ENCODE measurements around the gene DNLZ. TPM values are rescaled to one million over a fixed set of nuclear protein-coding genes. Genes with fewer than 3 reads are reported as not detected.

Gene DNLZ
- total and polyA plus RNA-seq, 2 donors (not counting 1 experiment from before 2014, with no cell fraction given), result 23.0 to 42.0 TPM

GRCh38 chr9:136342181-136343120 lies 21.1 kb downstream of the DNLZ start:
- peaks cover 3 to 6% of the 10 kb centered on the region in 2 donors for H3K4me1 ChIP-seq (ENCODE audit: control insufficient read depth in 2 of 2, insufficient read depth in 2 of 2, low read length in 2 of 2)
- H3K9me3 ChIP-seq (ENCODE audit: control extremely low read depth in 1 of 3, control insufficient read depth in 2 of 3, insufficient read depth in 1 of 3, low read length in 2 of 3), result no peaks in the 10 kb centered on the region
- DNase-seq (peak; percentile 72), ATAC-seq (ENCODE audit: low read depth) (peak; percentile 79)
- no peaks in the 10 kb centered on the region for H3K36me3 ChIP-seq (replicated peaks in 1 of 2; ENCODE audit: control extremely low read depth in 1 of 2, control insufficient read depth in 1 of 2, extremely low read depth in 1 of 2, insufficient read depth in 2 of 2, low read length in 1 of 2)
- H3K79me2 ChIP-seq (ENCODE audit: control insufficient read depth, insufficient read depth, low read length), result no peaks in the 10 kb centered on the region
- no peaks in the 10 kb centered on the region for H3K9me3 Mint-ChIP-seq (ENCODE audit: insufficient read depth)
- H2AFZ ChIP-seq (ENCODE audit: insufficient read depth, low read depth, low read length, poor library complexity, severe bottlenecking), result peak overlapping the region; percentile 14
- H3K4me3 ChIP-seq (ENCODE audit: control extremely low read depth in 1 of 5, extremely low read depth in 1 of 5, insufficient read depth in 1 of 5, low read depth in 2 of 5, low read length in 4 of 5), result no peak overlapping the region
- POLR2A ChIA-PET, result no interaction called here
- H3K27ac Mint-ChIP-seq, result no peak overlapping the region
- no peaks in the 10 kb centered on the region for H4K20me1 ChIP-seq (ENCODE audit: control insufficient read depth, insufficient read depth, low read length, poor library complexity, severe bottlenecking)
- H3K27me3 ChIP-seq (replicated peaks in 1 of 4; ENCODE audit: control extremely low read depth in 1 of 4, control insufficient read depth in 3 of 4, insufficient read depth in 4 of 4, low read length in 3 of 4), result no peaks in the 10 kb centered on the region
- peaks cover 9% of the 10 kb centered on the region for H3K4me1 Mint-ChIP-seq
- H3K4me3 Mint-ChIP-seq, result peak overlapping the region; percentile 59
- no peaks in the 10 kb centered on the region for H3K27me3 Mint-ChIP-seq
- TF ChIP-seq EZH2 (IDR thresholded peaks at IDR 0.05; ENCODE audit: borderline replicate concordance, insufficient read depth, low read depth, low read length, poor library complexity, severe bottlenecking), result no peak
- TF ChIP-seq, protein P1, sequence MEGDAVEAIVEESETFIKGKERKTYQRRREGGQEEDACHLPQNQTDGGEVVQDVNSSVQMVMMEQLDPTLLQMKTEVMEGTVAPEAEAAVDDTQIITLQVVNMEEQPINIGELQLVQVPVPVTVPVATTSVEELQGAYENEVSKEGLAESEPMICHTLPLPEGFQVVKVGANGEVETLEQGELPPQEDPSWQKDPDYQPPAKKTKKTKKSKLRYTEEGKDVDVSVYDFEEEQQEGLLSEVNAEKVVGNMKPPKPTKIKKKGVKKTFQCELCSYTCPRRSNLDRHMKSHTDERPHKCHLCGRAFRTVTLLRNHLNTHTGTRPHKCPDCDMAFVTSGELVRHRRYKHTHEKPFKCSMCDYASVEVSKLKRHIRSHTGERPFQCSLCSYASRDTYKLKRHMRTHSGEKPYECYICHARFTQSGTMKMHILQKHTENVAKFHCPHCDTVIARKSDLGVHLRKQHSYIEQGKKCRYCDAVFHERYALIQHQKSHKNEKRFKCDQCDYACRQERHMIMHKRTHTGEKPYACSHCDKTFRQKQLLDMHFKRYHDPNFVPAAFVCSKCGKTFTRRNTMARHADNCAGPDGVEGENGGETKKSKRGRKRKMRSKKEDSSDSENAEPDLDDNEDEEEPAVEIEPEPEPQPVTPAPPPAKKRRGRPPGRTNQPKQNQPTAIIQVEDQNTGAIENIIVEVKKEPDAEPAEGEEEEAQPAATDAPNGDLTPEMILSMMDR (IDR thresholded peaks at IDR 0.05), result no peak
- WGBS (ENCODE audit: insufficient coverage), result 51% methylated on average over 54 of the region's 60 CpGs
- no peak overlapping the region for H3K27ac ChIP-seq (ENCODE audit: low read length in 2 of 2)
- intact Hi-C loops (cut with micrococcal nuclease), result loop anchor here (1.0 kb wide), 1 partner anchor 21 kb away; the partner anchor contains the start of gene DNLZ
- CTCF ChIA-PET, result interaction anchor here (0.6 kb wide), 1 partner anchor 1081 kb away, joined by 3 read pairs; the partner anchor contains the start of genes EXD3 and NOXA1
- H3K4me2 ChIP-seq (replicated peaks; ENCODE audit: low read depth, low read length, poor library complexity, severe bottlenecking), result peak overlapping the region; percentile 55
- H3K9ac ChIP-seq (ENCODE audit: low read length), result no peak overlapping the region

- Mint-ChIP-seq H3K27ac (no peak overlapping the region), H3K27me3 (no peaks in the 10 kb centered on the region), H3K4me3 (no peak overlapping the region), H3K9me3 (ENCODE audit: insufficient read depth) (no peaks in the 10 kb centered on the region), H3K4me1 (peaks cover 9% of the 10 kb centered on the region)
- no peaks in the 10 kb centered on the region for H3K36me3 ChIP-seq (replicated peaks in 1 of 2; ENCODE audit: control extremely low read depth in 1 of 2, control insufficient read depth in 1 of 2, extremely low read depth in 1 of 2, insufficient read depth in 2 of 2, low read length in 1 of 2)
- no peak overlapping the region for H3K9ac ChIP-seq (ENCODE audit: low read length)
- H3K9me3 ChIP-seq (ENCODE audit: control extremely low read depth in 1 of 3, control insufficient read depth in 2 of 3, insufficient read depth in 1 of 3, low read length in 2 of 3), result no peaks in the 10 kb centered on the region
- no peak overlapping the region for H3K4me2 ChIP-seq (replicated peaks; ENCODE audit: low read depth, low read length, poor library complexity, severe bottlenecking)
- POLR2A ChIA-PET, result no interaction called here
- H4K20me1 ChIP-seq (ENCODE audit: control insufficient read depth, insufficient read depth, low read length, poor library complexity, severe bottlenecking), result no peaks in the 10 kb centered on the region
- no peak overlapping the region for H2AFZ ChIP-seq (ENCODE audit: insufficient read depth, low read depth, low read length, poor library complexity, severe bottlenecking)
- H3K27ac ChIP-seq (ENCODE audit: low read length in 2 of 2), result no peak overlapping the region
- intact Hi-C loops (cut with micrococcal nuclease), result loop anchor here (1.0 kb wide), 1 partner anchor 22 kb away; the partner anchor contains the start of gene DNLZ
- DNase-seq (no peak), ATAC-seq (ENCODE audit: low read depth) (no peak)
- peaks cover 3 to 6% of the 10 kb centered on the region in 2 donors for H3K4me1 ChIP-seq (ENCODE audit: control insufficient read depth in 2 of 2, insufficient read depth in 2 of 2, low read length in 2 of 2)
- no peak overlapping the region for H3K4me3 ChIP-seq (ENCODE audit: control extremely low read depth in 1 of 5, extremely low read depth in 1 of 5, insufficient read depth in 1 of 5, low read depth in 2 of 5, low read length in 4 of 5)
- no peak for TF ChIP-seq EZH2 (IDR thresholded peaks at IDR 0.05; ENCODE audit: borderline replicate concordance, insufficient read depth, low read depth, low read length, poor library complexity, severe bottlenecking)
- TF ChIP-seq, protein P1 (IDR thresholded peaks at IDR 0.05), result no peak
- 80% methylated on average over 9 of the region's 10 CpGs for WGBS (ENCODE audit: insufficient coverage)
- CTCF ChIA-PET, result interaction anchor here (0.6 kb wide), 1 partner anchor 1081 kb away, joined by 3 read pairs; the partner anchor contains the start of genes EXD3 and NOXA1
- no peaks in the 10 kb centered on the region for H3K27me3 ChIP-seq (replicated peaks in 1 of 4; ENCODE audit: control extremely low read depth in 1 of 4, control insufficient read depth in 3 of 4, insufficient read depth in 4 of 4, low read length in 3 of 4)
- H3K79me2 ChIP-seq (ENCODE audit: control insufficient read depth, insufficient read depth, low read length), result no peaks in the 10 kb centered on the region
These were observed 21.8 kb downstream of the DNLZ start for GRCh38 chr9:136341769-136342168.
